ENCODE results near the gene APLF. TPM values are rescaled to one million over a fixed set of nuclear protein-coding genes. Genes with fewer than 3 reads are reported as not detected.

Gene APLF
- total RNA-seq, 1 donor from 2014 or later, result 6.2 TPM

GRCh38 chr2:68428746-68429145 lies 38.6 kb upstream of the APLF start:
- Mint-ChIP-seq H3K4me1 (ENCODE audit: unreplicated experiment) (no peaks in the 10 kb centered on the region), H3K27ac (no peak overlapping the region), H3K36me3 (no peaks in the 10 kb centered on the region), H3K4me3 (no peak overlapping the region), H3K9me3 (no peaks in the 10 kb centered on the region), H3K27me3 (peaks cover 10% of the 10 kb centered on the region)
- no peak for TF ChIP-seq CTCF (conservative IDR thresholded peaks at IDR 0.05)
- DNase-seq (ENCODE audit: extremely low spot score, unreplicated experiment), result no peak

- Mint-ChIP-seq H3K4me1 (ENCODE audit: unreplicated experiment) (no peaks in the 10 kb centered on the region), H3K27me3 (peaks cover 10% of the 10 kb centered on the region), H3K4me3 (no peak overlapping the region), H3K27ac (no peak overlapping the region), H3K9me3 (no peaks in the 10 kb centered on the region), H3K36me3 (no peaks in the 10 kb centered on the region)
- DNase-seq (ENCODE audit: extremely low spot score, unreplicated experiment), result no peak
- TF ChIP-seq CTCF (conservative IDR thresholded peaks at IDR 0.05), result no peak
Observed at GRCh38 chr2:68429311-68429826, 38.0 kb upstream of the APLF start.

GRCh38 chr2:68431316-68431972 lies 35.9 kb upstream of the APLF start:
- peaks cover 4% of the 10 kb centered on the region for H3K4me1 Mint-ChIP-seq (ENCODE audit: unreplicated experiment)
- TF ChIP-seq CTCF (conservative IDR thresholded peaks at IDR 0.05), result no peak
- peaks cover 10% of the 10 kb centered on the region for H3K27me3 Mint-ChIP-seq
- no peaks in the 10 kb centered on the region for H3K9me3 Mint-ChIP-seq
- H3K27ac Mint-ChIP-seq, result no peak overlapping the region
- no peak for DNase-seq (ENCODE audit: extremely low spot score, unreplicated experiment)
- no peak overlapping the region for H3K4me3 Mint-ChIP-seq
- H3K36me3 Mint-ChIP-seq, result no peaks in the 10 kb centered on the region

GRCh38 chr2:68432696-68433658 lies 34.4 kb upstream of the APLF start:
- Mint-ChIP-seq H3K4me1 (ENCODE audit: unreplicated experiment) (peaks cover 6% of the 10 kb centered on the region), H3K36me3 (no peaks in the 10 kb centered on the region), H3K4me3 (no peak overlapping the region), H3K9me3 (no peaks in the 10 kb centered on the region), H3K27me3 (peaks cover 13% of the 10 kb centered on the region), H3K27ac (no peak overlapping the region)
- DNase-seq (ENCODE audit: extremely low spot score, unreplicated experiment), result no peak
- no peak for TF ChIP-seq CTCF (conservative IDR thresholded peaks at IDR 0.05)

GRCh38 chr2:68434981-68435380 lies 32.4 kb upstream of the APLF start:
- H3K27me3 Mint-ChIP-seq, result peaks cover 10% of the 10 kb centered on the region
- peaks cover 6% of the 10 kb centered on the region for H3K4me1 Mint-ChIP-seq (ENCODE audit: unreplicated experiment)
- TF ChIP-seq CTCF (conservative IDR thresholded peaks at IDR 0.05), result no peak
- no peak overlapping the region for H3K27ac Mint-ChIP-seq
- H3K9me3 Mint-ChIP-seq, result no peaks in the 10 kb centered on the region
- no peak overlapping the region for H3K4me3 Mint-ChIP-seq
- no peaks in the 10 kb centered on the region for H3K36me3 Mint-ChIP-seq
- DNase-seq (ENCODE audit: extremely low spot score, unreplicated experiment), result no peak

Data from type B pancreatic cell (in vitro differentiated cells).